NCI-H146 (cell line): ENCODE data around the gene SGSM2.

Source experiments
- DNase-seq: peaks from one replicate; lab custom pipeline; 2025; lab: John Stamatoyannopoulos, UW

Gene SGSM2

GRCh38 chr17:2423271-2423670 lies 86.0 kb downstream of the SGSM2 start:
- DNase-seq: no peak

DNA sequence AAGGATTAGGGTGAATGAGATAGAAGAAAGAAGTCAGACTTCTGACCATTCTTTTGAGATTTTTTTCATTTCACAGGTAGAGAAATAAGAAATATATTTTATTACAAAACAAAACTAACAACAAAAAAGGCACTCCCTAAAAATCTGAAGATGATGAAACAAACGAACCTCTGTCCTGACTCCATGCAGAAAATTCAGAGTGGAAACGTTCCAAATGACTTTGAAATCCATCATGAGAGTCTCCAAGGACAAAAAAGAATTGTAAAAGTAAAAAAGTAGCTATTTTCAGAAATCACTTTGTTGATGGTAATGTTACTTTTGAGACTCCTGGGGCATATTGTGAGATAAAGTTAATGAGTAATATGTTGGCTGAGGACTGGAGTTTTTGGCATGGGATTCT lies 89.9 kb downstream of the SGSM2 start:
- no peak for DNase-seq

- DNase-seq: no peak
Measured at GRCh38 chr17:2427910-2428309, 90.6 kb downstream of the SGSM2 start.
